Ishikawa (cell line): ENCODE measurements around the gene POTEJ.
A peak's percentile ranks its signal among the peaks of the same experiment; 100 is the strongest.
"Not testable (repeated sequence)": the region's sequence is repeated elsewhere in the genome, so short reads cannot be mapped to it uniquely, and the experiment has no call there.

Experiments
- CEBPB ChIP-seq: IDR thresholded peaks from 2 replicates; pipeline ENCODE4 v1.6.1; 2012
- CREB1 ChIP-seq: IDR thresholded peaks from 2 replicates; pipeline ENCODE4 v1.6.1; 2012; ENCODE audit warnings: low read depth
- EGR1 ChIP-seq: IDR thresholded peaks from 2 replicates; pipeline ENCODE4 v1.6.1; 2012
- EP300 ChIP-seq: IDR thresholded peaks from 2 replicates; pipeline ENCODE4 v1.6.1; 2012; ENCODE audit warnings: borderline replicate concordance
- RAD21 ChIP-seq: IDR thresholded peaks from 2 replicates; pipeline ENCODE4 v1.6.1; 2012; ENCODE audit warnings: low read depth
- TCF12 ChIP-seq: IDR thresholded peaks from 2 replicates; pipeline ENCODE4 v1.6.1; 2012; ENCODE audit warnings: low read depth
- TF ChIP-seq, protein P1 (sequence below): IDR thresholded peaks from 2 replicates; pipeline ENCODE4 v1.6.1; 2012

Gene POTEJ

DNA sequence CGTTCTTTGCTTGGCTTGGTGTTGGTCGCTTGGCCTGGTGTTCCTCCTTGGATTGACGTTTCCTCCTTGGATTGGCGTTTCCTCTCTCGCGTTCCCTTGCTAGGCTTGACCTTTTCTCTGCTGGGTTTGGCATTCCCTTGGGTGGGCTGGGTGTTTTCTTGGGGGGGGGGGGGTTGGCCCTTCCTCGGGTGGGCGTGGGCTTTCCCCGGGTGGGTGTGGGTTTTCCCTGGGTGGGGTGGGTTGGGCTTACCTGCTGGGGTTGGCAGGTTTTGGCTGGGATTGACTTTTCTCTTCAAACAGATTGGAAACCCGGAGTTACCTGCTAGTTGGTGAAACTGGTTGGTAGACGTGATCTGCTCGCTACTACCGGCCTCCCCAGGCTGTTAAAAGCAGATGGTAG is at the start of gene POTEJ:
Gene POTEJ (plus strand): TSS at position 301 of the 400 bp plus-strand sequence. CDS start 93 bp downstream, at position 394.
- TF ChIP-seq EGR1, CREB1: not testable (repeated sequence)
- TF ChIP-seq, protein P1, sequence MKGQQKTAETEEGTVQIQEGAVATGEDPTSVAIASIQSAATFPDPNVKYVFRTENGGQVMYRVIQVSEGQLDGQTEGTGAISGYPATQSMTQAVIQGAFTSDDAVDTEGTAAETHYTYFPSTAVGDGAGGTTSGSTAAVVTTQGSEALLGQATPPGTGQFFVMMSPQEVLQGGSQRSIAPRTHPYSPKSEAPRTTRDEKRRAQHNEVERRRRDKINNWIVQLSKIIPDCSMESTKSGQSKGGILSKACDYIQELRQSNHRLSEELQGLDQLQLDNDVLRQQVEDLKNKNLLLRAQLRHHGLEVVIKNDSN, result not testable (repeated sequence)

DNA sequence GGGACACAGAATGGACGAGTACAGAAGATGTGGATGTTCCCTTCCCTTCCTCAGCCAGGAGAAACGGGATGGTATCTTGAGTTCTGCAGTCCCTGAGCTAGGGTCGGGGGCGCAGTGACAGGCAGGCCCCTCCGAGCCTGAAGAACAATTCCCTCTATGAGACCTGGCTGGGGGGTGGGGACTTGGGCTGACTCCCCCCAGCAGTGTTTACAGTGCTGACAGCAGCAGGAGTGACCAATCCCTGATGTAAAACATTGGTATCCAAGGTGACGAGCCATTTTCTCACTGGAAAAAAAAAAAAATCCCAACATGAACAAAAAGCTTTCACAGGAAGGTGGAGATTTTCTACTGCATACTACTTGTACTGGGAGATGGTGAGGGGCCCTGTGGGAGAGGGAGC is 11.8 kb upstream of the POTEJ start, which contains the start of gene CFC1:
Gene CFC1 (minus strand): TSS at position 183 of the 400 bp plus-strand sequence. CDS start 288 bp downstream, outside the sequence.
- not testable (repeated sequence) for TF ChIP-seq CEBPB, EP300, TCF12

DNA sequence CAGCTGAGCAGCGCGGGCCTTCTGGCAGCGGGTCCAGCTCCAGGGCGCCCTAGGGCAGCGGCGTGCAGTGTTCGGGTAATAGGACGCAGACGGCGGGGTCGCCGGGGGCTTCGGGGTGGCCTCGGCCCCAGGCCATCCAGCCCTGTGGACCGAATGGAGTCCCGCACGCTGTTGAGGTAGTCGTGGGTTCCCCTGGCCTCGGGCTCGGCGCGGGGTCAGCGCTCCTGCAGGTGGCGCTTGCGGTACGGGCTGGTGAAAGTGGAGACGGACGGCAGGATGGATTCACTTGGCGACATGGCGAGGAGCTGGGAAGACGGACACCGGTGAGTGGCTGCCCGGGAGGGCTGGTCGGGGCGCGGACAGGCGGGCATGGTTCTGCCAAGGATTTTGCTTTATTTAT is 82.2 kb downstream of the POTEJ start:
- peak; percentile 46 for TF ChIP-seq RAD21
